Keratinocyte (primary cell): ENCODE data around the gene ARHGEF3. TPM values are rescaled to one million over a fixed set of nuclear protein-coding genes. Genes with fewer than 3 reads are reported as not detected.

Experiments
- DNase-seq: peaks from one replicate; pipeline ENCODE4 v3.0.0-alpha.2; 2011; ENCODE audit warnings: low read depth, missing footprints, low spot score
- FAIRE-seq: peaks from 2 replicates; lab custom pipeline; 2011; peaks lifted over from hg19 to GRCh38; lab: Jason Lieb, UNC
- H2AFZ ChIP-seq: 2 replicates; pipeline ENCODE4 v1.6.0; 2012; ENCODE audit warnings: low read length, control low read depth, inconsistent platforms; ENCODE audit not compliant: control insufficient read depth
- H3K27ac ChIP-seq: 2 replicates; pipeline ENCODE4 v1.5.1; 2011; ENCODE audit warnings: low read length; ENCODE audit not compliant: control insufficient read depth, insufficient read depth
- H3K27me3 ChIP-seq: 3 replicates; pipeline ENCODE4 v1.6.0; 2011; ENCODE audit warnings: low read length; ENCODE audit not compliant: control insufficient read depth, insufficient read depth; ENCODE audit errors: extremely low read depth
- H3K36me3 ChIP-seq, 2 experiments: 2 replicates in 1 of 2; 3 replicates in 1 of 2; pipeline ENCODE4 v1.5.1; 2011; ENCODE audit warnings: low read length in 2 of 2, mild to moderate bottlenecking in 1 of 2; ENCODE audit not compliant: control insufficient read depth in 2 of 2, insufficient read depth in 2 of 2; ENCODE audit errors: extremely low read depth in 1 of 2
- H3K4me1 ChIP-seq: 3 replicates; pipeline ENCODE4 v1.5.1; 2011; ENCODE audit warnings: low read length; ENCODE audit not compliant: control insufficient read depth, insufficient read depth; ENCODE audit errors: extremely low read depth
- H3K4me2 ChIP-seq: 3 replicates; pipeline ENCODE4 v1.6.0; 2011; ENCODE audit warnings: low read depth, low read length; ENCODE audit not compliant: control insufficient read depth, insufficient read depth; ENCODE audit errors: extremely low read depth
- H3K4me3 ChIP-seq, 3 experiments: fragments of 200-600 bp in 1 of 3; sonication (generic) in 1 of 3; 2 replicates in 2 of 3; 3 replicates in 1 of 3; pipeline ENCODE4 v1.5.1; 2011 to 2016; ENCODE audit warnings: low read length in 3 of 3, mild to moderate bottlenecking in 3 of 3, control low read depth in 2 of 3, inconsistent platforms in 1 of 3, low read depth in 1 of 3, mixed read lengths in 1 of 3, mixed run types in 1 of 3, moderate library complexity in 1 of 3; ENCODE audit not compliant: control insufficient read depth in 2 of 3, insufficient read depth in 2 of 3; ENCODE audit errors: extremely low read depth in 1 of 3
- H3K79me2 ChIP-seq: 2 replicates; pipeline ENCODE4 v1.6.0; 2012; ENCODE audit warnings: low read length; ENCODE audit not compliant: control insufficient read depth, insufficient read depth
- H3K9ac ChIP-seq: 3 replicates; pipeline ENCODE4 v1.6.0; 2011; ENCODE audit warnings: low read length; ENCODE audit not compliant: control insufficient read depth, insufficient read depth; ENCODE audit errors: extremely low read depth
- H3K9me1 ChIP-seq: 3 replicates; pipeline ENCODE4 v1.6.0; 2011; ENCODE audit warnings: low read length; ENCODE audit not compliant: control insufficient read depth, insufficient read depth; ENCODE audit errors: extremely low read depth
- H3K9me3 ChIP-seq: 2 replicates; pipeline ENCODE4 v1.5.1; 2012; ENCODE audit warnings: low read depth, low read length; ENCODE audit not compliant: control insufficient read depth
- H4K20me1 ChIP-seq: 3 replicates; pipeline ENCODE4 v1.6.0; 2011; ENCODE audit warnings: low read length; ENCODE audit not compliant: control insufficient read depth, insufficient read depth; ENCODE audit errors: extremely low read depth
- CTCF ChIP-seq, 3 experiments: IDR thresholded peaks in 1 of 3; conservative IDR thresholded peaks in 1 of 3; optimal IDR thresholded peaks in 1 of 3; 2 replicates in 2 of 3; 3 replicates in 1 of 3; pipeline versions ENCODE3 to v1.5.1; 2011; ENCODE audit warnings: low read length in 3 of 3, mild to moderate bottlenecking in 3 of 3, moderate library complexity in 2 of 3, control low read depth in 1 of 3, inconsistent platforms in 1 of 3; ENCODE audit not compliant: insufficient read depth in 2 of 3; ENCODE audit errors: extremely low read depth in 1 of 3
- EZH2 ChIP-seq: IDR thresholded peaks from one replicate; pipeline ENCODE4 v1.6.1; 2012; ENCODE audit warnings: inconsistent platforms, mild to moderate bottlenecking, low read length, moderate library complexity
- dilution Hi-C: fragments of 300-500 bp; cut with MboI; formaldehyde crosslinking; loops from one replicate; pipeline ENCODE4 v1.7.0; 2020; ENCODE audit warnings: low sequenced_read_pairs; ENCODE audit not compliant: extremely low pct_ligation_motif_present
- polyA plus RNA-seq, 5 experiments: library from polyadenylated mRNA; depleted of rRNA in 3 of 5; stranded (reverse) in 3 of 5; stranded (forward) in 1 of 5; unstranded in 1 of 5; fragments of >200 nt; gene quantifications; 1 replicate in 1 of 5; 2 replicates in 3 of 5; 3 replicates in 1 of 5; pipeline versions ENCODE4 v1.2.1 to v1.2.3, GENCODE V29; 2011 to 2012; ENCODE audit warnings: missing spikeins in 2 of 5, low read depth in 1 of 5, low replicate concordance in 1 of 5

The ARHGEF3 gene
- polyA plus RNA-seq, 1 donor (not counting 4 experiments of a cell fraction or from before 2014, with no cell fraction given) = 26.2 TPM

- Histone ChIP-seq H3K4me2 (no peak overlapping the region), H3K9ac (no peak overlapping the region), H4K20me1 (no peaks in the 10 kb centered on the region), H3K9me1 (no peaks in the 10 kb centered on the region), H3K4me3 (no peak overlapping the region), H3K36me3 (peaks cover 0 to 5% of the 10 kb centered on the region in 2 experiments), H3K27me3 (no peaks in the 10 kb centered on the region), H3K9me3 (no peaks in the 10 kb centered on the region), H3K4me1 (peaks cover 31% of the 10 kb centered on the region), H3K79me2 (peaks cover 69% of the 10 kb centered on the region), H3K27ac (no peak overlapping the region), H2AFZ (no peak overlapping the region)
- dilution Hi-C loops = no loop called here
- DNase-seq (no peak), FAIRE-seq (no peak)
- TF ChIP-seq EZH2 = no peak
Measured at GRCh38 chr3:56789076-56789475, 12.7 kb downstream of the ARHGEF3 start.

- dilution Hi-C loops = no loop called here
- Histone ChIP-seq H2AFZ (no peak overlapping the region), H3K4me3 (no peak overlapping the region), H3K9me1 (no peaks in the 10 kb centered on the region), H3K36me3 (peaks cover 0 to 4% of the 10 kb centered on the region in 2 experiments), H4K20me1 (no peaks in the 10 kb centered on the region), H3K9ac (no peak overlapping the region), H3K4me1 (peaks cover 37% of the 10 kb centered on the region), H3K4me2 (no peak overlapping the region), H3K27me3 (no peaks in the 10 kb centered on the region), H3K9me3 (no peaks in the 10 kb centered on the region), H3K79me2 (peaks cover 66% of the 10 kb centered on the region), H3K27ac (no peak overlapping the region)
- no peak for TF ChIP-seq EZH2
- TF ChIP-seq CTCF (optimal IDR thresholded peaks at IDR 0.05 in 1 of 3, IDR thresholded peaks at IDR 0.05 in 1 of 3, conservative IDR thresholded peaks at IDR 0.05 in 1 of 3; ENCODE audit: extremely low read depth in 1 of 3, insufficient read depth in 2 of 3, low read length in 3 of 3) = no peak
- FAIRE-seq = no peak
- no peak for DNase-seq
Measured at GRCh38 chr3:56788521-56788920, 13.2 kb downstream of the ARHGEF3 start.

- Histone ChIP-seq H3K9ac (no peak overlapping the region), H4K20me1 (no peaks in the 10 kb centered on the region), H2AFZ (no peak overlapping the region), H3K27me3 (no peaks in the 10 kb centered on the region), H3K4me3 (no peak overlapping the region), H3K4me1 (peaks cover 44% of the 10 kb centered on the region), H3K27ac (no peak overlapping the region), H3K4me2 (no peak overlapping the region), H3K79me2 (peaks cover 73% of the 10 kb centered on the region), H3K9me3 (no peaks in the 10 kb centered on the region), H3K36me3 (peaks cover 0 to 4% of the 10 kb centered on the region in 2 experiments), H3K9me1 (no peaks in the 10 kb centered on the region)
- DNase-seq (no peak), FAIRE-seq (no peak)
- dilution Hi-C loops = no loop called here
- no peak for TF ChIP-seq EZH2
- TF ChIP-seq CTCF (optimal IDR thresholded peaks at IDR 0.05 in 1 of 3, IDR thresholded peaks at IDR 0.05 in 1 of 3, conservative IDR thresholded peaks at IDR 0.05 in 1 of 3; ENCODE audit: extremely low read depth in 1 of 3, insufficient read depth in 2 of 3, low read length in 3 of 3) = no peak
Measured at GRCh38 chr3:56787784-56788256, 13.9 kb downstream of the ARHGEF3 start.
